Activated CD4-positive, alpha-beta T cell treated with anti-CD3 and anti-CD28 coated beads, Interleukin-2, amount 10 ng/mL, durations not matched to agents 24 days and 14 days (primary cell): ENCODE measurements around the gene PBX3. TPM values are rescaled to one million over a fixed set of nuclear protein-coding genes. Genes with fewer than 3 reads are reported as not detected.

Experiments used
- DNase-seq: peaks from one replicate; pipeline ENCODE4 v3.0.0; 2022
- H3K27ac Mint-ChIP-seq: one replicate; pipeline ENCODE4 v1.8.0; 2022; ENCODE audit warnings: mild to moderate bottlenecking, mixed read lengths
- H3K27me3 Mint-ChIP-seq: one replicate; pipeline ENCODE4 v1.8.0; 2022; ENCODE audit warnings: mixed read lengths
- H3K36me3 Mint-ChIP-seq: one replicate; pipeline ENCODE4 v1.8.0; 2022; ENCODE audit warnings: low read depth, mild to moderate bottlenecking, mixed read lengths
- H3K4me1 Mint-ChIP-seq: one replicate; pipeline ENCODE4 v1.8.0; 2021; ENCODE audit warnings: mixed read lengths
- H3K4me3 Mint-ChIP-seq: one replicate; pipeline ENCODE4 v1.8.0; 2022; ENCODE audit warnings: mild to moderate bottlenecking, moderate library complexity, mixed read lengths
- H3K9me3 Mint-ChIP-seq: one replicate; pipeline ENCODE4 v1.8.0; 2021; ENCODE audit warnings: mixed read lengths
- intact Hi-C: fragments of 100-400 bp; cut with micrococcal nuclease; formaldehyde crosslinking; loops from one replicate; pipeline ENCODE4 v1.15.1; 2023
- total RNA-seq: library from RNA; stranded (reverse); gene quantifications from 2 replicates; pipeline ENCODE4 v1.2.3, GENCODE V29; 2022

PBX3 gene
- total RNA-seq: 26.1 and 27.7 TPM in 2 replicates

DNA sequence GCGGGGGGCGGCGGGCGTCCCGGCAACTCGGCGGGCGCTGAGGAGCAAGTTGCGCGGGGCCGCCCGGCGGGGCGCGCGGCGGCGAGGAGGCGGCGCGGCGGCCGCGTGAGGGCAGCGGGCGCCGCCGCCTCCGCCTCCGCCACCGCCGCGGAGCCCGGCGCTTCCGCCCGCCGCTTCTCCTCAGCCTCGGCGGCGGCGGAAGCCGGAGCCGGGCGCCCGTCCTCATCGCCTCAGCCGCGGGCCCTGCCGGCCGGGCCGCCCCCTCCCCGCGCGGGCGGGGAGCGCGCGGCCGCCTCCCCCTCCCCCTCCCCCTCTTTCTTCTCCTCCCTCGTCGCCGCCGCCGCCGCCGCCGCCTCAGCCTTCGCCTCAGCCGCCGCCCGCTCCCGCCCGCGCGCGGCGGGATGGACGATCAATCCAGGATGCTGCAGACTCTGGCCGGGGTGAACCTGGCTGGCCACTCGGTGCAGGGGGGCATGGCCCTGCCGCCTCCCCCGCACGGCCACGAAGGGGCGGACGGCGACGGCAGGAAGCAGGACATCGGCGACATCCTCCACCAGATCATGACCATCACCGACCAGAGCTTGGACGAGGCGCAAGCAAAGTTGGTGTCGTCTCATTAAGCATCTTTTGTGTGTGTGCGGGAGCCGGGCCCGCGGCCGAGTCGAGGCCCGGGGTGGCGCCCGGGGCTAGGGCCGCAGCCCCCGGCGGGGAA, at the start of gene PBX3:
PBX3 (plus strand) TSS at position 321 of the 712 bp plus-strand sequence.
- H3K27me3 Mint-ChIP-seq: peaks cover 30% of the 10 kb centered on the region
- peak within 1 kb of the TSS; percentile 95 for H3K4me3 Mint-ChIP-seq
- H3K36me3 Mint-ChIP-seq: peaks cover 14% of the 10 kb centered on the region
- peak; percentile 84 for DNase-seq
- no peaks in the 10 kb centered on the region for H3K9me3 Mint-ChIP-seq
- peaks cover 29% of the 10 kb centered on the region for H3K4me1 Mint-ChIP-seq
- intact Hi-C loops: loop anchor here (5.0 kb wide), 1 partner anchor 100 kb away; no protein-coding TSS in a partner anchor
- peak within 1 kb of the TSS; percentile 95 for H3K27ac Mint-ChIP-seq

DNA sequence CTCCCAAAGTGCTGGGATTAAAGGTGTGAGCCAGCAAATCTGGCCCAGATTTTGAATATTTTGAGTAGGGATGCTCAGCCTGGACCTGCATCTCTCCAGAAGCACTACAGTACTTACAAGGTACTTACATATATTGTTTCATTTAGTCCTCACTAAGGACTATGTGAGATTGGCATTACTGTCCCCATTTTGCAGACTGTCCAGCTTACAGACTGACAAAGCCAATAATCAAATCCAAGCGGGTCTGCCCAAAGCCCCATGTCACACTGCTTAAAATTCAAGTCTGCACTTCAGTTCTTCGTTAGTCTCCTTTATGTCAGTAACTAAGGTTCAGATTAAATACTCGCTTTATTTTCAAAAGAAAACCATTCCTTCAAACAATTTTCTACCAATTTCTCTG, 47.3 kb upstream of the PBX3 start:
- intact Hi-C loops: loop anchor here (10.0 kb wide), 1 partner anchor 295 kb away; no protein-coding TSS in a partner anchor
- peaks cover 30% of the 10 kb centered on the region for H3K4me1 Mint-ChIP-seq

DNA sequence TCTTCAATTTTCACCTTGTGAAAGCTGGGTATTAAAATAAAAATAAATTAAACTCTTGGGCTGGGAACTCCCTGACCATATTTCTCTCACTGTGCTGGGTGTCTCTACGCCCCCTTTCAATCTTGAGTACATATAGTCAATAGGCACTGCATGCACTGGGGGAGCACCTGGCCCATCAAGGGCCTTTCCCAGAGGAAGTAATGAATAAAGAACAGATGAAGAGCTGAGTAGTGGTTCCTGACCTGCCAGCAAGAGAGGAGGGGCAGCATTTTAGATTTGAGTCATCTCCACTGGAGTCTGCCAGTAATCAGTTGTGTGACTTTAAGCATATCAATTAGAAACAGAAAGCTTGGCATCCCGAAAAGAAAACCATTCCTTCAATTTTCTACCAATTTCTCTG, 46.4 kb upstream of the PBX3 start:
- no peaks in the 10 kb centered on the region for H3K9me3 Mint-ChIP-seq
- H3K4me3 Mint-ChIP-seq: peak overlapping the region; percentile 29
- no peaks in the 10 kb centered on the region for H3K27me3 Mint-ChIP-seq
- H3K36me3 Mint-ChIP-seq: peaks cover 13% of the 10 kb centered on the region
- peaks cover 37% of the 10 kb centered on the region for H3K4me1 Mint-ChIP-seq
- DNase-seq: peak; percentile 61
- intact Hi-C loops: loop anchor here (1.0 to 10.0 kb wide), 4 partner anchors 46 to 296 kb away; no protein-coding TSS in a partner anchor
- H3K27ac Mint-ChIP-seq: peak overlapping the region; percentile 61

More for the DNA sequence above, 47.3 kb upstream of the PBX3 start:
- Mint-ChIP-seq H3K36me3 (peaks cover 13% of the 10 kb centered on the region), H3K4me3 (no peak overlapping the region), H3K27ac (no peak overlapping the region), H3K27me3 (no peaks in the 10 kb centered on the region), H3K9me3 (no peaks in the 10 kb centered on the region)
- DNase-seq: no peak

DNA sequence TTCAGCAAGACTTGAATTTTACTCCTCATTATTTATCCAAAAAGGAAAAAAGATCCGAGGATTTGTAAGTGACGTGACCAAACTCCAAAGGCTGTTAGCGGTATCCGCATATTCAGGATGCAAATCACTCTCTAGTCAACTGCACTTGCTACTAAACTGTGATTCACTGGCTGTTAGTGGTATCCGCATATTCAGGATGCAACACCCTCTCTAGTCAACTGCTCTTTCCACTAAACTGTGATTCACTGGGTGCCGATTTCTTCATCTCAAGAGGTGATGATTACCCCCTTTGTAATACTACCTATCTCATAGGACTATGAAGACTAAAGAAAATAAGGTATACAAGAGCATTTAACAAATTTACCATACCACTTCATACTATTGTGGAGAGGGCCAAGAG, 45.8 kb upstream of the PBX3 start:
- peak overlapping the region; percentile 17 for H3K4me3 Mint-ChIP-seq
- no peaks in the 10 kb centered on the region for H3K9me3 Mint-ChIP-seq
- peaks cover 42% of the 10 kb centered on the region for H3K4me1 Mint-ChIP-seq
- no peak for DNase-seq
- H3K27me3 Mint-ChIP-seq: no peaks in the 10 kb centered on the region
- H3K36me3 Mint-ChIP-seq: peaks cover 15% of the 10 kb centered on the region
- intact Hi-C loops: loop anchor here (1.0 to 10.0 kb wide), 4 partner anchors 45 to 297 kb away; no protein-coding TSS in a partner anchor
- H3K27ac Mint-ChIP-seq: no peak overlapping the region

DNA sequence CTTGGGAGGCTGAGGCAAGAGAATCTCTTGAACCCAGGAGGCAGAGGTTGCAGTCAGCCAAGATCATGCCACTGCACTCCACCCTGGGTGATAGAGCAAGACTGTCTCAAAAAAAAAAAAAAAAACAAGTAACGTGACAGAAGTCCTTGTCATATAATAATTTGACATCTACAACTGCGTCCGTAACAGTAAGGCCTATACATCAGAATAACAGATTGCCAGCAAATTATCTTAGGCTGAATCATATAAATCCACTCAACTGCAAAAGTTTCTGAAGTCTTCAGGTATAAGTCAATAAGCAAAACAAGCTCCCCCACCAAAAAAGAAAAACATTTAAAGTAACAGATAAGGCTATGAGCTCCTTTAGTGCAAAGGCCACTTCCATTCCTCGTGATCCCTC, 43.5 kb upstream of the PBX3 start:
- Mint-ChIP-seq H3K27me3 (no peaks in the 10 kb centered on the region), H3K4me1 (peaks cover 44% of the 10 kb centered on the region), H3K36me3 (peaks cover 16% of the 10 kb centered on the region), H3K9me3 (no peaks in the 10 kb centered on the region), H3K4me3 (no peak overlapping the region), H3K27ac (peak overlapping the region; percentile 17)
- no peak for DNase-seq
- intact Hi-C loops: loop anchor here (10.0 kb wide), 1 partner anchor 299 kb away; no protein-coding TSS in a partner anchor

DNA sequence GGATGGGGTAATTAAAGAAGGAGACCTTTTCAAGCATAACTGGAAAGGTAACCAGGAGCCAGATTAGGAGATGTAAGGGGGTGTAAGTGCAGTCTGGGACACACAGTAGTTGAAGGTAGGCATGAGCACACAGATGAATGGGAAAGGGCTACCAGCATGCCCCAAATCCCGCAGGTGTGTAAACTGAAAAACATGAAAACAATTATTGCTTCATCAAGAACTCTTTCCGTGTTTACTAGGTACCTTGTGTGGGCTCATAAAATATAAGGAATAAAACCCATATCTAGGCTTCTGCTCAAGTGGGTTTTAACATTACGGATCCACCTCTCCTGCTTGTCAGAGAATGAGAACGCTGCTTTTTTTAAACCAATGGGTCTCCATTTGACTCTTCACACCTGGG, 41.3 kb upstream of the PBX3 start:
- Mint-ChIP-seq H3K36me3 (peaks cover 16% of the 10 kb centered on the region), H3K4me1 (peaks cover 41% of the 10 kb centered on the region), H3K9me3 (peaks cover 5% of the 10 kb centered on the region), H3K4me3 (peak overlapping the region; percentile 89), H3K27ac (peak overlapping the region; percentile 10), H3K27me3 (peaks cover 2% of the 10 kb centered on the region)
- intact Hi-C loops: loop anchor here (5.0 to 10.0 kb wide), 2 partner anchors 184 to 301 kb away; no protein-coding TSS in a partner anchor
- no peak for DNase-seq

DNA sequence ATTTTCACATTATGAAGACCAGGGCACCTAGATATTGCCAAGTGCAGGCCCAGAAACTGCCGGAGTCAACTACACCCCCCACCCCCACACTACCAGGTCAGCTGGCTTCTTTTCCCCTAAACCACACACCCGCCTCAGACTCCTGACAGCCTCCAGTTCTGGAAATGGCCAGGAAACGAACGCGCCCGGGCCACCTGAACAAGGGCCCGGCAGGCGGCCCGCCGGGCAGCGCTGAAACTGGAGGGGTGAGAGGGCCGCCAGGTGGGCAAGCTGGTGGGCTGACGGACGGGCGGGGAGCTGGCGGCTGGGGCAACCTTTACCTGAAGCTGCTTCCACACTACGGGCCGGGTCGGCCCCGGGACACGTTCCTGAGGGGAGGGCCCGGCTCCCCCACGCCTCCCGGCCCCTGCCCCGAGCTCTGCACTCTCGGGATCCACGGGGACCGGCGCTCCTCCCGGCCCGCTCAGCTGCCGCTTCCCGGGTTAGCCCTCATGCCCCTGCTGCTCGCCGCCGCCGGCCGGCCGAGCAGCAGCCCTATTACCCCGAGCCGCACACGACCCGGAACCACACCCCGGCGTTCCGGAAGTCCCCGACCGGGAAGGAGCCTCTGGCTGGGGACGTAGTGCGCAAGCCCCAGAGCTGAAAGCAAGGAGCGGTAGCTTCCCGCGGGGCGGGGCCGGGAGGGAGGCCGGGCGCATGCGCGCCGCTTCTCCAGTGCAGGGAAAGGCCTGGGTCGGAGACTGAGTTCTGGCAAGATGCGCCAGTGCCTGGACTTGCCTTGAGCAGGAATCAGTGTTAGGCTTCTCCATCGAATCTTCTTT, 40.3 kb upstream of the PBX3 start, which contains the start of gene MAPKAP1:
MAPKAP1 (minus strand) TSS at position 558 of the 821 bp plus-strand sequence. CDS start 34,634 bp downstream, outside the sequence.
- peaks cover 35% of the 10 kb centered on the region for H3K4me1 Mint-ChIP-seq
- H3K9me3 Mint-ChIP-seq: peaks cover 5% of the 10 kb centered on the region
- intact Hi-C loops: loop anchor here (1.0 to 10.0 kb wide), 4 partner anchors 39 to 302 kb away; no protein-coding TSS in a partner anchor
- peak within 1 kb of the TSS; percentile 83 for H3K27ac Mint-ChIP-seq
- peak within 1 kb of the TSS; percentile 89 for H3K4me3 Mint-ChIP-seq
- DNase-seq: peak; percentile 98
- H3K36me3 Mint-ChIP-seq: peaks cover 14% of the 10 kb centered on the region
- H3K27me3 Mint-ChIP-seq: peaks cover 2% of the 10 kb centered on the region

DNA sequence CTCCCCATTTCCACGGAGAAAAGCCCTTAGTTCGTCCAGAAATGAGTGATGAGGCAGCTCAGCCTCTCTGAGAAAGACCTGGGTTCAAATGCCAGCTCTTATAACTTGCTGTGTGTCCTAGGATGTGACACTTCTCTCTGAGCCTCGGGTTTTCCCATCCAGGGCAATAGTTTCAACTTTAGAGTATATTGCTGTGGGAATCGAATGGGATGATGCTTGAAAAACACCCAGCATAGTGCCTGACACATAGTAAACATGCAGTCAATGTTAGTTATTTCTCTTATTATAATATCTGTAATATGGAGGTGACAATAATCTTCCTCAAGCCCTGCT, 39.7 kb upstream of the PBX3 start:
- Mint-ChIP-seq H3K27ac (peak overlapping the region; percentile 83), H3K4me1 (peaks cover 34% of the 10 kb centered on the region), H3K9me3 (peaks cover 5% of the 10 kb centered on the region), H3K36me3 (peaks cover 14% of the 10 kb centered on the region), H3K4me3 (peak overlapping the region; percentile 89), H3K27me3 (peaks cover 2% of the 10 kb centered on the region)
- no peak for DNase-seq
- intact Hi-C loops: loop anchor here (1.0 to 10.0 kb wide), 4 partner anchors 39 to 303 kb away; no protein-coding TSS in a partner anchor

DNA sequence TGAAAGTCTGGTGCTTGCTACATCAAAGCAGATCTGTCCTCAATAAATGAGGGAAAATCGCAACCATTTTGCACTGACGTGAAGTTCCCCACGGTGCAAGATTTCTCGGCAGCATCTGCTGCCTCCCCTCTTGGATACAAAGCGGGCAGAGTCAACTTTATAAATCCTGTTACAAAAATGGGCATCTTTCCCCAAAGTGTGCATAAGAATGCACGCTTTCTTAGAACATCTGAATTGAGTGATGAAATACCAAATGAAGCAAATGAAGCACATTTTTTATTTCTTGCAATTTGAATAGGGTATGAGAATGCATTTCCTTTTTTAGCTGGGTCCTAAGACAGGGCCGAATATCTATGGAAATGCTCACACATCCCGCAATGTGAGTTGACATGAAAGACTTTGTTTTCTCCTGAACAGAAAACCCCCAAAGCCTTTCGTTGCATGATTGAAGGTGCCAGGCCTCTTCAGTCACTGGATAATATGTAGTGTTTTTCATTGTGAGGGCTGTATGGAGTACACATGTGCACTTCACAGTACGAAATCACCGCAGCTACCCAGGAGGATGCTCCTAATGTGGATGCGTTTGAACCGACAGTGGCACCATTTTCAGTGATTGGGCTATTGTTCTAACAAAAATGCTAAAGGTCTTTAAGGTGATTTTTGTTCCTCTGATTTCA, 20.6 kb upstream of the PBX3 start:
- no peaks in the 10 kb centered on the region for H3K9me3 Mint-ChIP-seq
- H3K4me1 Mint-ChIP-seq: no peaks in the 10 kb centered on the region
- no peak overlapping the region for H3K27ac Mint-ChIP-seq
- no peak overlapping the region for H3K4me3 Mint-ChIP-seq
- H3K36me3 Mint-ChIP-seq: no peaks in the 10 kb centered on the region
- H3K27me3 Mint-ChIP-seq: peaks cover 18% of the 10 kb centered on the region
- intact Hi-C loops: no loop called here
- DNase-seq: no peak

DNA sequence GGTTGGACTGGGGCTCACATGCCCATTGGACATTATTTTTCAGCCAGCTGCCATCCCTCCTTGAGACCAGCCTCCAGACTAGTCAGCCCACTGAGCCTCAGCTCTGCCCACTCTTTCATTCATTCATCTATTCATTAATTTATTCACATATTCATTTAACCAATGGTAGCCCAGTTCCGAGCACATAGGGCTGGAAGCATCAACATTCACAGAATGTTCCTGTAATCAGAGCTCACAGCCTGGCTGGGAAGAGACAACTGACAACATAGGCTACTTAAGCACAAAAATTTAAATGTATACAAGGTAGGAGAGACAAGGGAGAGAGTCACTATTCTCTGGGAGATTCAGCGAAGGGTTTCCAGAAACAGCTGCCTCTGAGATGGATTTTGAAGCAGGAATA, 17.0 kb upstream of the PBX3 start:
- H3K27me3 Mint-ChIP-seq: peaks cover 29% of the 10 kb centered on the region
- H3K36me3 Mint-ChIP-seq: no peaks in the 10 kb centered on the region
- intact Hi-C loops: no loop called here
- no peaks in the 10 kb centered on the region for H3K4me1 Mint-ChIP-seq
- DNase-seq: no peak
- no peaks in the 10 kb centered on the region for H3K9me3 Mint-ChIP-seq
- H3K27ac Mint-ChIP-seq: no peak overlapping the region
- no peak overlapping the region for H3K4me3 Mint-ChIP-seq

DNA sequence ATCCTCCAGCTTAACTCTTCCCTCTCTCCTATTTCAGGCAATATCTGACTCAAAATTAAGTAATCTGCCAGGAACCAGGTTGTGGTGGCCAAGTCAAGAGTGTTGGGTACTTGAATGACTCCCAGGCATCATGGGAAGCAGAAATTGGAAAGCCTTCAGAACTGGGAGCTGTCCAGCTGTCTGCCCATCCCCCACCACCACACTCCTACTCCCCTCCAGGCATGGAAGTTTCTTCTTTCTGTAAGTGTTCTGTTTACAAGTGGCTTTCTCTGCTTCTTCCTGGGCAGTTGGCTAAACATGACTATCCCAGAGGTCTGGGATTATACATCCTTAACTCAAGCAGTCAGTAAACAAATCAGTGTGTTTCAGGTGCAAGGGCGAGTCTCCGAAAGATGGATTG, 14.6 kb upstream of the PBX3 start:
- intact Hi-C loops: no loop called here
- H3K27ac Mint-ChIP-seq: no peak overlapping the region
- no peak for DNase-seq
- no peak overlapping the region for H3K4me3 Mint-ChIP-seq
- no peaks in the 10 kb centered on the region for H3K4me1 Mint-ChIP-seq
- H3K27me3 Mint-ChIP-seq: peaks cover 32% of the 10 kb centered on the region
- no peaks in the 10 kb centered on the region for H3K36me3 Mint-ChIP-seq
- H3K9me3 Mint-ChIP-seq: no peaks in the 10 kb centered on the region

DNA sequence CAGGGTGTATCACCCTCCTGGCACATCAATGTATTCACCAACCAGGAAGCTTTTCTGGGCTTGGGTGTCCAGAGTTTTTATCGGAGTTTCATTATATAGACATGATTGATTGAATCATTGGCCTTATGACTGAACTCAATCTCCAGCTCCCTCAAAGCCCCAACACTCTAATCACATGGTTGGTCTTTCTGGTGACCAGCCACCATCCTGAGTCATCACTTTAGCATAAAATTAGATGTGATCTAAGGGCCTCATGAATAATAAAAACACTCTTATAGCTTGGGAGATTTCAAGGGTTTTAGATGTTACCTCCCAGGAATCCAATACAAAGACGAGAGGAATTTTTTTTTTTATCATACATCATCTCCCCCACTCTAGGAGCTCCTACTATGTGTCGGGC, 7.7 kb upstream of the PBX3 start:
- no peak overlapping the region for H3K27ac Mint-ChIP-seq
- H3K27me3 Mint-ChIP-seq: peaks cover 35% of the 10 kb centered on the region
- no peaks in the 10 kb centered on the region for H3K9me3 Mint-ChIP-seq
- H3K4me3 Mint-ChIP-seq: no peak overlapping the region
- H3K36me3 Mint-ChIP-seq: no peaks in the 10 kb centered on the region
- H3K4me1 Mint-ChIP-seq: no peaks in the 10 kb centered on the region
- DNase-seq: no peak
- intact Hi-C loops: no loop called here

DNA sequence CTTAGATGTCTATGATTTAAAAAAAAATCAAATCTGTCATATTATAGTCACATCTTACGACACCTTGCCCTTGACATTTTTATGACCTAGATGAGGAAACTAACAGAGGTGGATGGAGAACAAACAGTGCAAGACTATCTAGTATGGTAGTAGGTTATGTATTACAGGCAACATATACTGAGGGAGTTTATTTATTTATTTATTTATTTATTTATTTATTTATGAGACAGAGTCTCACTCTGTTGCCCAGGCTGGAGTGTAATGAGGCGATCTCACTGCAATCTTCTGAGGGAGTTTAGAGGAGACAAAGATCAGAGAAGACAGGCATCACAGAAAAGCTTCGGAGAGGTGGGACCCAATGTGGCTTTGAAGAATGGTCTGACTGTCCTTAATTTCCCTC, 4.5 kb upstream of the PBX3 start:
- DNase-seq: peak; percentile 45
- H3K4me1 Mint-ChIP-seq: peaks cover 11% of the 10 kb centered on the region
- H3K4me3 Mint-ChIP-seq: no peak overlapping the region
- intact Hi-C loops: no loop called here
- H3K9me3 Mint-ChIP-seq: no peaks in the 10 kb centered on the region
- no peak overlapping the region for H3K27ac Mint-ChIP-seq
- H3K36me3 Mint-ChIP-seq: no peaks in the 10 kb centered on the region
- peaks cover 42% of the 10 kb centered on the region for H3K27me3 Mint-ChIP-seq
